Measurements from ENCODE around the gene GLT1D1.
"Not testable (repeated sequence)": the region's sequence is repeated elsewhere in the genome, so short reads cannot be mapped to it uniquely, and the experiment has no call there.

The GLT1D1 gene

DNA sequence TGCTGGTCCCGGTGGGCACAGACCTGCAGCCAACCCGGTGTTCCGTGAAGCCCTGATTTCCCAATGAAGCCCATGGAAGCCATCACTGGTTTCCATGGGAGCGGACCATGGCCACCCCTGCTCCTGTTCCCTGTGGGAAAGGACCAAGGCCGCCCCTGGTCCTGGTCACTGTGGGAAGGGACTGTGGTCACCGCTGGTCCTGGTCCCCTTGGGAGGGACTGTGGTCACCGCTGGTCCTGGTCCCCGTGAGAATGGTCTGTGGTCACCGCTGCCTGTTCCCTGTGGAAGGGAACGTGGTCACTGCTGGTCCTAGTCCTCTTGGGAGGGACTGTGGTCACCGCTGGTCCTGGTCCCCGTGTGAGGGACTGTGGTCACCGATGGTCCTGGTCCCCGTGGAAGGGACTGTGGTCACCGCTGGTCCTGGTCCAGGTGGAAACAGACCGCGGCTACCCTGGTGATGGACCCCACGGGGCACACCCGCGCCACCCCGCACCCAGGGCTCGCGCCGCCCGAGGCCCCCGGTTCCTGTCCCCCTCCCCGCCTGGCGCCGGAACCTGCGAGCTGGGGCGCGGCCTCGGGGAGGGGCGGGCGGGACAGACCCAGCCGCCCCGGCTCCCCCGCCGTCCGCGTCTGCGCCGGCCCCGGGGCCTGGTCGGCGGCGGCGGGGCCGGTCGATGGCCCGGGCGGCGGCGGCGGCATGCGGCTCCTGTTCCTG lies at the start of gene GLT1D1:
Gene GLT1D1 (plus strand): TSS at position 594 of the 715 bp plus-strand sequence. CDS start 104 bp downstream, at position 698.
- DNase-seq, result no peak

DNA sequence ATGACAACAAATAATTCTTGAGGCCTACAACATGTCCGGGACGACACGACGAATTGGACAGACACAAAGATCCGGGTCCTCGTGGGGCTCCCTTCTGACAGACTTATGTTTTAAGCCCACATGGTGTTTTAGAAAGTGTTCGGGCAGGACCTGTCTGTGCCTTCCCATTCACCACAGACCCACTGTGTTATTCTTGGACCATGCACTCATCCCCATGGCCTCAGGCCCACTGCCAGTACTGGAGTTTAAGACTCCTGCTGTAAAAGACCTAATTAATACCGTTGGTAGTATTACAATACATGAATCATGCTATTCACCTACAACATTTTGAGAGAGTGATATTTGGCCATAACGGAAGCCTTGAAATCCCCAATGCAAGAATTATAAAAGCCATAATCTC lies 49.5 kb upstream of the GLT1D1 start:
- no peak for DNase-seq

DNA sequence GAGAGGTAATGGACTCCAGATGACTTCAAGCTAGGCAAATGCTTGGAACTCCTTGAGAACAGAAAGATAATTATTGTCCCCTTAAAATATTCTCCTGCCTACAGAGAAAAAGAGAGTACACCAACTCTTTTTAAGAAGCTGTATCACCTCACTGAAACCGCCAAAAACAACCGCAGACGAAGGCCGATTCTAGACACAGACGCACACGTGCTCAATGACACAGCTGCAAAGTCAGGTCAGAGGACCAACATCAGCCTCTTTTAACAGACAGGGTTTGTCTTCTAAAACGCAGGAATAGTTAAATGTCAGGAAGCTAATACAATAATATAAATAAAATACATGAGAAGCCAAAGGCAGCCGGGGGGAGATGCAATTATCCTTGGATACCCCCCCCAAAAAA lies 48.5 kb upstream of the GLT1D1 start:
- no peak for DNase-seq

DNA sequence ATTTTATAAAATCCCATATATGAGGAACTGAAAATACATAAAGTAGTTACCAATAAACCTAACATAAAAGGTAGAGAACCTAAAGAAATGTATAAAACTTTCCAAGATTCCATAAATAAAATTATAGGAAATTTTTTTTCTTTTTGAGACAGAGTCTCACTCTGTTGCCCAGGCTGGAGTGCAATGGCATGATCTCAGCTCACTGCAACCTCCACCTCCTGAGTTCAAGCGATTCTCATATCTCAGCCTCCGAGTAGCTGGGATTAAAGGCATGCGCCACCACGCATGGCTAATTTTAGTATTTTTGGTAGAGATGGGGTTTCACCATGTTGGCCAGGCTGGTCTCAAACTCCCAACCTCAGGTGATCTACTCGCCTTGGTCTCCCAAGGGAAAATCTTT lies 47.9 kb upstream of the GLT1D1 start:
- not testable (repeated sequence) for DNase-seq

DNA sequence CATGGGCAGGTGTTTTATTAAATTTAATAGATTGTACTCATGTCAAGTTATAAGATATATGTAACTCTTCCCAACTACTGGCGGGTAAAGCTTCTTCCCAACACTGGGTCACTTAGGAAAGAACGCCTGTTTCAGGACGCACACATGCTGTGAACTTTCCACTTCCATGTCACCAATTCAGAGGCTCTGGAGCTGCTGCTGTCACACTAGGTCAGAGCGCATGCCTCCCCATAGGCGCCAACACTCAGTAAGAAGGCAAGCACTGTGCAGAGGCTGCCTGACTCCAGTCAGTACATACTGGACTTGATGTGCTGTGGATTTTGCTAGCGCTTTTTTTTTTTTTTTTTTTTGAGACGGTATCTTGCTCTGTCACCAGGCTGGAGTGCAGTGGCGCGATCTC lies 46.7 kb upstream of the GLT1D1 start:
- DNase-seq, result no peak

DNA sequence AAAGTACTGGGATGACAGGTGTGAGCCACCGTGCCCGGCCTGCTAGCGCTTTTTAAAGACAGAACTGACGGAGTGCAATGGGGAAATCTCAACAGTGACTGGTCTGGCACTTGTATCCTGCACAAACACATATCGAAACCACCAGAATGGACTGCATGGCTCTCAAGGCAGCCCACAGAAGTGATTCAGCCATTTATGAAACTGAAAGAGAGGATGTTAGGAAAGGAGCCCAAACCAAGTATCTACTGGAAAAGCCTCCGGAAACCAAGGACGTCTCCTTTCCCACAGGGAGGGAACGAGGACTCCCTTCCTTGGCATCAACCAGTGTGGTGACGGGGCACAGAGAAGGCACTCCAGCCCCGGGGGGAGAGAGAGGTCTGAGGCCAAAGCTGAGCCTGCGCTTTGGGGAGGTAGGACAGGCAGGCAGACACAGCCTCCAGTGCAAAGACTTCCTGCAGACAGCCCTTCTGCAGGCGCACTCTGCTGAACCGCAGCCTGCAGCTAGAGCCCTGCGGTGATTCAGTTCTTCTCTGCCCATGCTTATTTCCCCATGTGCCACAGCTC lies 46.0 kb upstream of the GLT1D1 start:
- DNase-seq, result no peak

DNA sequence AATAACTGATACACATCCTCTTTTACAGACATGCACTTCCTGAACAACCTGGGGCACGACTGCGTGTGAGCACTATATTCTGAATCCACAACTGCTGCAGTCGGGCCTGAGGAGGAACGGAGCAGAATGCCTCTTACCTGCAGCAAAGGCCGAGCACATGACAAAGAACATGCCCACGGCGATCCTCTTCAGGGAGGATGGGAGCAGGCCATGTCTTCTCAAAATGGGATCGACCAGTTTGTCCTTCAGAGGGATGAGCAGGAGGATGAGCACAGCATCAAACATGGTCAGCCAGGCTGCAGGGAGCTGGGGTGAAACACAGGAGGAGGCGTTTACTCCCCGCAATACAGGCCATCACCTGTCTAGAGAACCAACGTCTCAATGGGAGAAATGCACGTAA lies 44.6 kb upstream of the GLT1D1 start:
- DNase-seq, result no peak

DNA sequence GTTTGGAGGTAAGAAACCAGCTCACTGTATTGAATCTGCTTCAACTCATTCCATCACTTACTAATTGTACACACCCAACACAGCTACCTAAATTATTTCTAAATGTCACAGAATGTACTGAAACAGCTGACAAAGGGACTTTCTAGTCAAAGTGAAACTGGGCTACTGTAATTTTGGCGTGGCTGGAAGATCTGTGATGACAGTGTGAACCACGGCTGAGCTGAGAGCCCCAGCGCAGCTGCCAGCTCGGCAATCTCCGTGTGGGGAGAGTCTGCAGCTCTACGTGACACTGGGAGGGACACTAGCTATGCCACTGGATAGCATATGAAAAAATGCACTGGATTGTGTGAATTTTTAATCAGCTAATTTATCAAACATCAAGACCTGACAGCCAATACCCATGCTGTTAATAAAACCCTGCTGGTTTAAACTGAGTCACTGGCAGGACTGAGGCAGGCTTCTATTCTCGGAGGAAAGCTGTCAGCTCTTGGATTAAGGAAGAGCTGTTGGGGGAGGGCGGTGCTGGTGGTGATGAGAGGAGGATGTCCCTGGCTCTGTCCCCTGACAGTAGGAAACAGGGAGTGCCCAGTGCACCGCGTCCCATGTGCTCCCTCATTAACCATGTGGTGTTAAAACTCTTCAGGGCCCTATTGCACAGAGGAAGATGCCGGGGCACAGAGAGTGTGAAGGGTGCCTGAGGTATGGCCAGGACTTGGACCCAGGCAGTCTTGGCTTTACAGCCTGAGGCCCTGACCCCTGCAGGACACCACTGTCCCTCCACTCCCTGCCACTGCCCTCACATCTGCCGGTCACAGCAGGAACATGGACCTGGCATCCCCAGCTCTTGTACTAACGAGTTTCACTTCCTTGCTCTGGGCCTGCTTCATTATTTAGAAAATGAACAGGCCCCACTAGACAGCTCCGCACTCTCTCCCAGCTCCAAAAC lies 42.8 kb upstream of the GLT1D1 start:
- no peak for DNase-seq

DNA sequence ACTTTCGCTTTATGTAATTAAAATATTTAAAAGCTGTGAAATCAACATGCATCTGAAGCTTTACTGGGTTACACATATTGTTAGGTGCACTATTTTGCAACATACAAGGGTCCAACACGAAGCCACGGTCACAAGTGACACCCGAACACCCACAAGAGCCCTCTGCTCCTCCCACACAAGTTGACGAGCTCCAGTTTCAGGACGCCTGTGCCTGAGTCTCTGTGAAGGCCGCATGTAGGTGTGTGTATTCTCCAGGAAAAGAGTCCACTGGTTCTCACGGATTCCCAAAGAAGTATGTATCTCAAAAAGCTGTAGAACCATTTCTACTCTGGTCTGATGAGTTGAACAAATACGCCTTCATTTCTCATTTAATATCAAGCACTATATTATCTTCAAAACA lies 41.5 kb upstream of the GLT1D1 start:
- DNase-seq, result no peak

DNA sequence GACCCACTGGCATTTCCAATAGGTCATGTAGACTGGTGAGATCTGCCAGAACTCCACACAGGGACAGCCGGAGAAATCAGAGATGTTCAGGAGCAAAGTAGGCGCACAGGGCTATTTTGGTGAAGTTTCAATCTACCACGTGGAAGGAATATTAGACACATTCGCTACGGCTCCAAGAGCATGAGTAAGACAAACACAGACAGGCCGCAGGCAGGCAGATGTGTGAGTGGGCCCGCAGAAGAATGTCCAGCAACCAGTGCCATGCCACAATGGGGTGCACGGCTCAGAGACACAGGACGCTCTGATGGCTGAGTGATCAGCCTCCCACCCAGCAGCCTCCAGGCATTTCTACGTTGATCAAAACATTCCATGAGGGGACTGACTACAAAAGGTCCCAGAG lies 39.9 kb upstream of the GLT1D1 start:
- no peak for DNase-seq

DNA sequence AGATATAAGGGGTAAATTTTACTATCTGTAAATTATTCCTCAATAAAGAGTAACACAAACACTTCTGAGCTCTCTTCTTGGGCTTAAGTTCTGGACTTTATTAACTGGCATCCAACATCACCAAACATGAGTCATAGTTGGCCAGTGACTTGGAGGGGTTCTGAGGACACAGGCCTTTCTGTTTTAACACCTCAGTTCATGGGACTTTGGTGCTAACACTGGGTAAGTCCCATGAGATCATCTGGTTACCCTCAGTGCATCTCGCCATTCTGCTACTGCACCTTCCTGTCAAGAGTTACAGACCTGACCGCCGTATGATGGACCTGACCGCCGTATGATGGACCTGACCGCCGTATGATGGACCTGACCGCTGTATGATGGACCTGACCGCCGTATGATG lies 39.4 kb upstream of the GLT1D1 start:
- DNase-seq, result no peak

DNA sequence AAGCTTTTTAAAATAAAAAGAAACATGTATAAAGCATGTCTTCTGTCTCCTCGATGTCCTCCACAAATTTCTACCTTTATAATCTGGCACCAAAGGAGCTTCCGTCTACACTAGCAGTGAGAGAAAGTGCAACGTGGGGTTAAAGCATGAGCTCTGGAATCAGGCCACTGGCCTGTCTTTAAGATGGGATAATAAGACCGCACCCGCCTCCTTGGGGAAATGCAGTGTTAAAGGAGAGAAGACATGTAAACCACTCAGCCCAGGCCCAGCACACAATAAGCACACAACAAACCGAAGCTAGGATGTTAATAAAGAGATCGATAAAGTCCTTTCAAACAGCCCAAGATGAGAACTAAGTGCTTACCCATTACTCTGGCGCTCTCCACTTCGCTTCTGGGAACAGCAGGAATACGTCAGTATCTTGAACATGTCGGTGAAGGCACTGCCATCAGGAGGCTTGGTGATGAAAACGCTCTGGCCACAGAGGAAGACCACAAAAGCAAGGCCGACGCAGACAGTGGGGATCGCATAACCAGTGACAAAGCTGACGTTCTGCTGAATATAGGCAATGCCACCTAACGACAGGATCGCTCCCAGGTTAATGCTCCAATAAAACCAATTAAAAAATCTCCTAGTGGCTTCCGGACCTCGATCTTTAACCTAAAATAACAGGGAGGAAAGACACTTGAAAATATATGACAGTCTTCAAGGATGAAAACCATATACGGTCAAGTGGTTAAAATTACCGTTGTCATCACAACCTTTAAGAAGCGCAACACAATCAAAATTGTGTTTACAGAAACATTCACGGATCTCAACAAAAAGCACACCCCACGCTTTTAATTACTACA lies 38.6 kb upstream of the GLT1D1 start:
- DNase-seq, result no peak

DNA sequence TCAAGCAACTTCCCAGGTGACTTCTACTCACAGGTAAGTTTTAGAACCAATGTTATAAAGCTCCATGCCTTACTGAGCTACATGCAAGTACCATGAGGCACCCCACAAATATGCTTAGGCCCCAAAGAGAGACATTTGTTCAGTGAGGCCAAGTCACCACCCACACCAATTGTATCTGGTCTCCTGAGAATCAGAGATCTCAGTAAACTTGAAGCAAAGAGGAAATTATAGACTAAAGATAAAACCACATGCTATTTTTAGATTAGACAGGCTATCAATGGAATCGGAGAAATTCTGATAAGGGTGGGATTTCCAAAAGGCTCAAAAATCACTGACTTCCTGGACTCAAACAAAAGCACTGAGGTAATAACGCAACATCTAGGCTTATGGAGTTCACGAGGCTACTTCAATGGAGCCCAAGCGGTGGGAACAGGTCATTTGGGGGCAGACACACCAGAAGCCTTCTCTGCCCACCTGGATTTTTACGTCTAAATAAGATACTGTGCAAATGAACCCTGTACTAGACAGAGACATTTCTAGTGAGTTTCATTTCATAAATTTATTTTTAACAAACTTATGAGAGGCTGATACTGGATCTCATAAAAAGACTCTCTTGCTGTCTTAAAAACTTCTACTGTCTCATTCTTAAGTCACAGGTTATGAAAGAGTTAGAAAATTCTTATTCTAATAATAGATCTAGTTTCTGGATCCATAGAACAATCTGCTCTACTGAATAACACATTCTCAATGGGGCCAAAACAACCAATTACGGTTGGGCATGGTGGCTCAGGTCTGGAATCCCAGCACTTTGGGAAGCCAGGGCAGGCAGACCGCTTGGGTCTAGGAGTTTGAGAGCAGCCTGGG lies 37.3 kb upstream of the GLT1D1 start:
- DNase-seq, result no peak

DNA sequence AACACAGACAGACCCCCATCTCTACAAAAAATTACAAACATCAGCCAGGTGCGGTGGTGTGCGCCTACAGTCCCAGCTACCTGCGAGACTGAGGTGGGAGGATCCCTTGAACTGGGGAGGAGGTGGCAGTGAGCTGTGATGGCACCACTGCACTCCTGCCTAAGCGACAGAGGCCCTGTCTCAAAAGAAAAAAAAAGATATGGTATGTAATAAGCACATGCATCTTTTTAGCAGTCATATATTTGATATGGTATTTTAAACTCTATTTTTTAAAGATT lies 36.7 kb upstream of the GLT1D1 start:
- DNase-seq, result no peak

DNA sequence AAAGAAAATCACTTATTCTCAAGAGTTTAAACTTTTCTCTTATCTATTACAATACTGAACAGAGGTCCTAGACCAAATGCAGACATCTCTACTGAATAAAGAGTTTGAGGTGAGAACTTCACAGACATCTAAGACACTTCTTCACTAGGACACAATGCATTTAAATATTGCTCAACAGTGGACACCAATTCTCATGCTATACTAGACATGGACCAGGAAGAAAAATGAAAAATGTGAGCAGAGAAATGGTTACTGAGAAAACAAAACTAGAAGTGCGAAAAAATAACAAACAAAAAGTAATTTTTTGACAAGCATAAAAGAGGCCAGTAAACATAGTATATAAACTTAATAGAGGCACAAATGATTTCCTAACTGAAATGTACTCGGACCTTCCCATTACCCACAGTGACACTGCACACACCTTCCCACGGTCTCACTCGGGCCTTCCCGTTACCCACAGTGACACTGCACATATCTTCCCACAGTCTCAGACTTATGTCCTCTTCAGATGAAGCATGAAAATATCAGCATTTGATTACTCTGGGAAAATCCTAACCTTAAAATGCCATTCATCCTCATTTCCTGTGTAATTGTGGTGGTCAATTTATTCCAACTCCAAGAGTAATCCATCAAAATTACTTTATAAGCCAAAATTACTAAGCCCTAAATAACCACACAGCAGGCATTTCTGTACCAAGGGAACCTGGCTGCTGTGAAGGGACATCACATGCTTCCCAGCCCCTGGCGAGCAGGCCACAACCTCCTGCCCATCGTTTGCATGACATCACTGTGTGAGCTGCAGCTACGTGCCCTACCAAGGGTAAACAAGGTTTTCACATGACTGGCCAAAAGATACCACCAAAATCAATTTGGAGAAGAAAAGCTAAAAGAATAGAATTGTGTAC lies 35.9 kb upstream of the GLT1D1 start:
- DNase-seq, result no peak

DNA sequence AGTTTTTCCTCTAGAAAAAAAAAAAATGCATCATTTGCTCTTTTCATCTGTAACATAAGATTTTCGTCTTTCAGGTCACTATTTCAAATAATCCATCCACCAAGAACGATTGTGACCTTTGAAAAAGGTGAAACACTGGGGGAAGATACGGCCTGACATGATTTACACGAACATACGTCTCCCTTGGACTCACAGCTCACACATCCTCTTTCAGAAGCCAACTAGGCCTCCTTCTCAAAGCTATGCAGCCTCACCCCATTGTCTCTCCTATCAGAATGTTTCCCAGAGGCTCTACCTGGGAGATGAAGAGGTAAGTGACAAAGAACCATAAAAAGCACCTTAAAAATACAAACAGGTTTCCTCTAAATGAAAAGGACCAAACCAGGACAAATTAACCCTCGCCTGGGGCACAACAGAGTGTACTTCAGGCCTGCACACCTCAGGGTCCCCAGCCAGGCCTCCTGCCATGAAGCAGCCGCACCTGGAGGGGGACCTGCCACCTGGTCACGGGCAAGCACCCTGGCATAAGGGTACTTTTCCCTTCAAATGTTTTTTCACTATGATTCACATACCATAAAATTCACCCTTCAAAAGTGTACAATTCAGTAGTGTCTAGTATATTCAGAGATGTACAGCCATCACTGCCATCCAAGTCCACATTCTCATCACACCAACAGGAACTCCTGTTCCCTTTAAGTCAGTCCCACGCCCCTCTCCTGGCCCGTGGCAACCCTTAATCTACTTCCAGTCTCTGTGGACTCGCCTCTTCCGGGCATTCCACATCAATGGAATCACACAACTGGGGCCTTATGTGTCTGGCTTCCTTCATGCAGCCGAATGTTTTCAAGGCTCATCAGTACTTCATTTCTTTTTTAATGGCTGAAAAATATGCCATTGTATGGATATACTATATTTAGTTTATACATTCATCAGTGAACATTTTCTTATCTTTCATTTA lies 34.9 kb upstream of the GLT1D1 start:
- no peak for DNase-seq

DNA sequence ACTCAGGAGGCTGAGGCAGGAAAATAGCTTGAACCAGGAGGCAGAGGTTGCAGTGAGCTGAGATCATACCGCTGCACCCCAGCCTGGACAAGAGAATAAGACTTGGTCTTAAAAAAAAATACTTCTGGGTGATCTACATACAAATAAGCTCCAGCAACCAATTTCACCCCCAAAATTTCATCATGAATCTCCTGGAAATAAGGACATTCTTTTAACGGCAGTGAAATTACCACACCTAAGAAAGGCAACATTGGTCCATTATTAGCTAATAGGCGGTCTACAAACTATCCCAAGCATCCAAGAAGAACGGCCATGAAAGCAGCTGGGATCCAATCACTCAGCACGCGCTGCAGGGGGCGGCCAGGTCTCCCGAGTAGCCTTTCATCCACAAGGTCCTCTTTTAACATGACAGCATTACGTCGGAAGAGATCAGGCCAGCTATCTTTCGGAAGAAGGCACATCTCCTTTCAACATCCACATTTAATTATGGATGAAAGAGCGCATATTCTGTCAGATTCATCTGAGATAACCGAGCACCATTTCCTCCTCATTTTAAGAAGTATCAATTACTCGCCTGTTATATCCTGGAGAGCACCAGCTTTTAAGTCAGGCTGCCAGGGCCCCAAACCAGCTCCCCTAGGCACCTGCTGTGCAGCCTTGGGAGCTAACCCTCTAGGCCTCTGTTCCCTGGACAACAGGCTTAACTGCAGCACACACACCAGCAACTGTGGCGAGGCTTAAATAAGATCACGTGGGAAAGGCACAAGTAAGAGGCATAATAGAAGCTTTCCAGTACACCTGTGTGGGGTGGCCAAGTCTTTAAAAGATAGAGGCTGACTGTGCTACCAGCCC lies 33.8 kb upstream of the GLT1D1 start:
- DNase-seq, result no peak

DNA sequence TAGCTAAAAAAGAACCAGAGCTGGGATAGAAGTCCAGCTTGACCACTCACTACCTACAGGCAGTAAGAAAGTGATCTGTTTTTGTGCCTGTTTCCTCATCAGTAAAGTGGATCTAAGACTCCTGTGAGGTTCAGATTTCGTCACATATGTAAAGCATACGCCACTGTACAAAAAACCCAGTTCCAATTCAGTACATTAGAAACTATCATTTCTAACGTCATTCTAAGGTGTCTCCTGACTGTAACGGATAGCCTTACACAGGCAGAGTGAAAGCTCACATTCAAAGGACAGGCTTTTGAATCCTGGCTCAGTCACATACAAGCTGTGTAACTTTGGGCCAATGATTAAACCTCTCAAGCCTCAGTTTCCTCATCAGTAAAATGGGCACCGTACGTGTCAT lies 33.0 kb upstream of the GLT1D1 start:
- DNase-seq, result no peak
